Astrocyte (in vitro differentiated cells and primary cell): ENCODE measurements around the gene SEC22A. TPM values are rescaled to one million over a fixed set of nuclear protein-coding genes. Genes with fewer than 3 reads are reported as not detected.

ENCODE experiments used
- DNase-seq: peaks from one replicate; pipeline ENCODE4 v3.0.0-alpha.2; 2010; ENCODE audit warnings: low read depth
- FAIRE-seq: peaks from 2 replicates; lab custom pipeline; 2011; peaks lifted over from hg19 to GRCh38; lab: Jason Lieb, UNC
- H2AFZ ChIP-seq: 2 replicates; pipeline ENCODE4 v1.6.0; 2012; ENCODE audit warnings: low read depth, low read length, inconsistent platforms
- H3K27ac ChIP-seq: 2 replicates; pipeline ENCODE4 v1.5.1; 2011; ENCODE audit warnings: low read depth, low read length, inconsistent platforms
- H3K27me3 ChIP-seq: 2 replicates; pipeline ENCODE4 v1.6.0; 2011; ENCODE audit warnings: low read length, inconsistent platforms; ENCODE audit not compliant: insufficient read depth
- H3K36me3 ChIP-seq: 2 replicates; pipeline ENCODE4 v1.5.1; 2011; ENCODE audit warnings: low read length, inconsistent platforms; ENCODE audit not compliant: insufficient read depth
- H3K4me1 ChIP-seq: 2 replicates; pipeline ENCODE4 v1.5.1; 2011; ENCODE audit warnings: low read length, inconsistent platforms; ENCODE audit not compliant: insufficient read depth
- H3K4me2 ChIP-seq: 2 replicates; pipeline ENCODE4 v1.6.0; 2012; ENCODE audit warnings: low read length, inconsistent platforms
- H3K4me3 ChIP-seq: 2 replicates; pipeline ENCODE4 v1.5.1; 2011; ENCODE audit warnings: low read depth, mild to moderate bottlenecking, low read length, inconsistent platforms; ENCODE audit not compliant: insufficient read depth
- H3K79me2 ChIP-seq: 2 replicates; pipeline ENCODE4 v1.6.0; 2012; ENCODE audit warnings: mild to moderate bottlenecking, low read length, inconsistent platforms; ENCODE audit not compliant: insufficient read depth
- H3K9ac ChIP-seq: 2 replicates; pipeline ENCODE4 v1.6.0; 2012; ENCODE audit warnings: mild to moderate bottlenecking, low read length, inconsistent platforms
- H3K9me3 ChIP-seq: 2 replicates; pipeline ENCODE4 v1.5.1; 2012; ENCODE audit warnings: low read depth, mild to moderate bottlenecking, low read length, inconsistent platforms; ENCODE audit not compliant: insufficient read depth
- H4K20me1 ChIP-seq: 2 replicates; pipeline ENCODE4 v1.6.0; 2012; ENCODE audit warnings: low read length, inconsistent platforms; ENCODE audit not compliant: insufficient read depth
- H3K27ac Mint-ChIP-seq: one replicate; pipeline ENCODE4 v1.8.0; 2021; ENCODE audit warnings: mild to moderate bottlenecking, mixed read lengths; ENCODE audit not compliant: unreplicated experiment
- H3K27me3 Mint-ChIP-seq: one replicate; pipeline ENCODE4 v1.8.0; 2021; ENCODE audit warnings: low read depth, mixed read lengths; ENCODE audit not compliant: unreplicated experiment
- H3K36me3 Mint-ChIP-seq: one replicate; pipeline ENCODE4 v1.8.0; 2021; ENCODE audit warnings: low read depth, mixed read lengths; ENCODE audit not compliant: unreplicated experiment
- H3K4me1 Mint-ChIP-seq: one replicate; pipeline ENCODE4 v1.8.0; 2021; ENCODE audit warnings: low read depth, mixed read lengths; ENCODE audit not compliant: unreplicated experiment
- H3K4me3 Mint-ChIP-seq: one replicate; pipeline ENCODE4 v1.8.0; 2021; ENCODE audit warnings: mild to moderate bottlenecking, moderate library complexity, mixed read lengths; ENCODE audit not compliant: unreplicated experiment
- H3K9me3 Mint-ChIP-seq: one replicate; pipeline ENCODE4 v1.8.0; 2021; ENCODE audit warnings: mild to moderate bottlenecking, mixed read lengths; ENCODE audit not compliant: unreplicated experiment
- CTCF ChIP-seq: IDR thresholded peaks from 2 replicates; pipeline ENCODE4 v1.5.1; 2011; ENCODE audit warnings: low read depth, mild to moderate bottlenecking, inconsistent platforms, low read length, moderate library complexity; ENCODE audit not compliant: insufficient read depth
- EZH2 ChIP-seq: IDR thresholded peaks from 2 replicates; pipeline ENCODE4 v1.6.1; 2012; ENCODE audit warnings: mild to moderate bottlenecking, low read length, inconsistent platforms; ENCODE audit not compliant: insufficient read depth
- total RNA-seq: library from RNA; stranded (reverse); gene quantifications from 2 replicates; pipeline ENCODE4 v1.2.1, GENCODE V29; 2021

Gene SEC22A
- total RNA-seq, 1 donor from 2014 or later: 10.9 TPM

GRCh38 chr3:123198372-123198771 lies 3.4 kb upstream of the SEC22A start:
- no peak for FAIRE-seq
- Histone ChIP-seq H3K79me2 (peaks cover 15% of the 10 kb centered on the region), H2AFZ (no peak overlapping the region), H4K20me1 (no peaks in the 10 kb centered on the region), H3K4me2 (no peak overlapping the region), H3K4me3 (no peak overlapping the region), H3K27me3 (no peaks in the 10 kb centered on the region), H3K36me3 (no peaks in the 10 kb centered on the region), H3K9me3 (no peaks in the 10 kb centered on the region), H3K4me1 (peaks cover 11% of the 10 kb centered on the region), H3K27ac (no peak overlapping the region), H3K9ac (no peak overlapping the region)
- Mint-ChIP-seq H3K4me3 (no peak overlapping the region), H3K4me1 (peaks cover 2% of the 10 kb centered on the region), H3K27me3 (no peaks in the 10 kb centered on the region), H3K36me3 (no peaks in the 10 kb centered on the region), H3K9me3 (peaks cover 2% of the 10 kb centered on the region), H3K27ac (no peak overlapping the region)
- TF ChIP-seq CTCF (no peak), EZH2 (no peak)
- no peak for DNase-seq

GRCh38 chr3:123201223-123201556 lies 553 bp upstream of the SEC22A start:
- Histone ChIP-seq H3K4me1 (peaks cover 11% of the 10 kb centered on the region), H3K9ac (peak overlapping the region; percentile 98), H2AFZ (peak overlapping the region; percentile 92), H3K9me3 (no peaks in the 10 kb centered on the region), H3K79me2 (peaks cover 36% of the 10 kb centered on the region), H3K36me3 (no peaks in the 10 kb centered on the region), H3K4me2 (peak overlapping the region; percentile 97), H3K27me3 (no peaks in the 10 kb centered on the region), H3K4me3 (peak overlapping the region; percentile 85), H3K27ac (peak overlapping the region; percentile 24), H4K20me1 (peaks cover 3% of the 10 kb centered on the region)
- peak overlapping the region; percentile 94 for H3K4me3 Mint-ChIP-seq
- TF ChIP-seq CTCF: no peak
- no peak for TF ChIP-seq EZH2
- no peaks in the 10 kb centered on the region for H3K27me3 Mint-ChIP-seq
- H3K9me3 Mint-ChIP-seq: peaks cover 2% of the 10 kb centered on the region
- no peaks in the 10 kb centered on the region for H3K36me3 Mint-ChIP-seq
- no peak for DNase-seq
- H3K4me1 Mint-ChIP-seq: peaks cover 2% of the 10 kb centered on the region
- FAIRE-seq: no peak
- peak overlapping the region; percentile 54 for H3K27ac Mint-ChIP-seq

GRCh38 chr3:123202451-123202850 lies 708 bp downstream of the SEC22A start:
- peak overlapping the region; percentile 98 for H3K9ac ChIP-seq
- TF ChIP-seq CTCF: no peak
- no peak for TF ChIP-seq EZH2
- H3K4me1 Mint-ChIP-seq: peaks cover 2% of the 10 kb centered on the region
- H3K4me2 ChIP-seq: peak overlapping the region; percentile 97
- H3K27ac Mint-ChIP-seq: peak overlapping the region; percentile 89
- peaks cover 3% of the 10 kb centered on the region for H4K20me1 ChIP-seq
- no peaks in the 10 kb centered on the region for H3K9me3 ChIP-seq
- peaks cover 11% of the 10 kb centered on the region for H3K4me1 ChIP-seq
- DNase-seq (no peak), FAIRE-seq (no peak)
- no peaks in the 10 kb centered on the region for H3K36me3 Mint-ChIP-seq
- H3K36me3 ChIP-seq: no peaks in the 10 kb centered on the region
- H3K27me3 ChIP-seq: no peaks in the 10 kb centered on the region
- H3K79me2 ChIP-seq: peaks cover 39% of the 10 kb centered on the region
- peak overlapping the region; percentile 85 for H3K4me3 ChIP-seq
- peak overlapping the region; percentile 94 for H3K4me3 Mint-ChIP-seq
- no peaks in the 10 kb centered on the region for H3K27me3 Mint-ChIP-seq
- H2AFZ ChIP-seq: peak overlapping the region; percentile 94
- H3K9me3 Mint-ChIP-seq: peaks cover 2% of the 10 kb centered on the region
- peak overlapping the region; percentile 87 for H3K27ac ChIP-seq
